C4-2B (cell line): ENCODE results near the gene SYTL3.

ENCODE experiments used
- ZFX ChIP-seq: fragments of 450-650 bp; IDR thresholded peaks from 2 replicates; pipeline ENCODE4 v1.6.1; 2017
- TF ChIP-seq, protein P1 (sequence below): fragments of 450-650 bp; conservative IDR thresholded peaks from 2 replicates; pipeline ENCODE4 v1.5.1; 2017; ENCODE audit warnings: mild to moderate bottlenecking

DNA sequence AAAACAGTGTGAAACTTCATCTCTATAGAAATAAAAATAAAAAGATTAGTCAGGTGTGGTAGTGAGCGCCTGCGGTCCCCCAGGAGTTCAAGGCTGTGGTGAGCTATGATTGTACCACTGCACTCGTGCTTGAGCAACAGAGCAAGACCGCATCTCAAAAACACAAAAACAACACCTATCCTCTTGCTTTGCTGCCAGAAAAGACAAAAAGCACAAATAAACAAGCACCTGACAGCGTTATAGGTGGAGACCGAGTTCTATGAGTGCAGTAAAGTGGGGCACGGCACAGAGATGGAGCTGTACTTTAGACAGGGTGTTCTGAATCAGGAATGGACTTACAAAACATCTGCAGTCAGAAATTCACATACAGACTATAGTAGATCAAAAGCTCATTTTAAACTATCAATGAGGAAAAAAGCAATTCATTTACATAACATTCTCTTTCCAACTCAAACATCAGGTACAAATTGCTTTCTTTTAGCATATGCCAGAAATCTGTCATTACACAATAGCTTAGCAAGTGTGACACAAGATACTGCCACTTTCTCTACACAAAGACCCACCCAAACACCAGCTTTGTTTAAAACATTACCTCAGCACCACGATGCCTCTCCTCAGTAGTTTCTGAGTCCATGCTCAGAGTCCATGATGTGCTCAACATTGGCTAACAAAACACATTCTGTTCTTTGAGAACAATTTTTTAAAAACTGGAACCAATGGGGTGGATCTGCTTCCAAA, 159.3 kb downstream of the SYTL3 start:
- TF ChIP-seq, protein P1, sequence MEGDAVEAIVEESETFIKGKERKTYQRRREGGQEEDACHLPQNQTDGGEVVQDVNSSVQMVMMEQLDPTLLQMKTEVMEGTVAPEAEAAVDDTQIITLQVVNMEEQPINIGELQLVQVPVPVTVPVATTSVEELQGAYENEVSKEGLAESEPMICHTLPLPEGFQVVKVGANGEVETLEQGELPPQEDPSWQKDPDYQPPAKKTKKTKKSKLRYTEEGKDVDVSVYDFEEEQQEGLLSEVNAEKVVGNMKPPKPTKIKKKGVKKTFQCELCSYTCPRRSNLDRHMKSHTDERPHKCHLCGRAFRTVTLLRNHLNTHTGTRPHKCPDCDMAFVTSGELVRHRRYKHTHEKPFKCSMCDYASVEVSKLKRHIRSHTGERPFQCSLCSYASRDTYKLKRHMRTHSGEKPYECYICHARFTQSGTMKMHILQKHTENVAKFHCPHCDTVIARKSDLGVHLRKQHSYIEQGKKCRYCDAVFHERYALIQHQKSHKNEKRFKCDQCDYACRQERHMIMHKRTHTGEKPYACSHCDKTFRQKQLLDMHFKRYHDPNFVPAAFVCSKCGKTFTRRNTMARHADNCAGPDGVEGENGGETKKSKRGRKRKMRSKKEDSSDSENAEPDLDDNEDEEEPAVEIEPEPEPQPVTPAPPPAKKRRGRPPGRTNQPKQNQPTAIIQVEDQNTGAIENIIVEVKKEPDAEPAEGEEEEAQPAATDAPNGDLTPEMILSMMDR: no peak
- no peak for TF ChIP-seq ZFX
